OCI-LY7 (cell line): ENCODE results near the gene EXO5.

Experiments
- EZH2phosphoT487 ChIP-seq: fragments of 200-600 bp; sonication (generic); IDR thresholded peaks from 2 replicates; pipeline ENCODE4 v1.6.1; 2018; ENCODE audit warnings: low read depth, borderline replicate concordance, mild to moderate bottlenecking, mixed run types, antibody characterized with exemption, low read length, moderate library complexity, mixed read lengths
- TF ChIP-seq, protein P1 (sequence below): fragments of 200-600 bp; sonication (generic); conservative IDR thresholded peaks from 2 replicates; pipeline ENCODE4 v1.5.1; 2014; ENCODE audit warnings: mild to moderate bottlenecking, antibody characterized with exemption, low read length, moderate library complexity, mixed read lengths

DNA sequence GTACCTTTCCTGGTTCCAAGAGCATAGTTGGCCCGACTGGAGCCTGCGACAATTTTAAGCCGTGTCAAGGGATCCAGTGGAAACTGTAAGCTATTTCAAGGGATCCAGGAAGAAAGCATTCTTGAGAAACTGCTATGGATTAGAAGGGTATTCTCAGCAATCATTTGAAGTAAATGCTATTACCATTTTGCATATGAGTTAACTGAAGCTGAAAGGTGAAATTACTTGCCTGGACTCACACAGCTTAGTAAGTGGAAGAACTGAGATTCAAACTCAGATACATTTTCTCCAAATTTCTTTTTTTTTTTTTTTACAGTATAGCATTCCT, 23.5 kb downstream of the EXO5 start:
- TF ChIP-seq, protein P1, sequence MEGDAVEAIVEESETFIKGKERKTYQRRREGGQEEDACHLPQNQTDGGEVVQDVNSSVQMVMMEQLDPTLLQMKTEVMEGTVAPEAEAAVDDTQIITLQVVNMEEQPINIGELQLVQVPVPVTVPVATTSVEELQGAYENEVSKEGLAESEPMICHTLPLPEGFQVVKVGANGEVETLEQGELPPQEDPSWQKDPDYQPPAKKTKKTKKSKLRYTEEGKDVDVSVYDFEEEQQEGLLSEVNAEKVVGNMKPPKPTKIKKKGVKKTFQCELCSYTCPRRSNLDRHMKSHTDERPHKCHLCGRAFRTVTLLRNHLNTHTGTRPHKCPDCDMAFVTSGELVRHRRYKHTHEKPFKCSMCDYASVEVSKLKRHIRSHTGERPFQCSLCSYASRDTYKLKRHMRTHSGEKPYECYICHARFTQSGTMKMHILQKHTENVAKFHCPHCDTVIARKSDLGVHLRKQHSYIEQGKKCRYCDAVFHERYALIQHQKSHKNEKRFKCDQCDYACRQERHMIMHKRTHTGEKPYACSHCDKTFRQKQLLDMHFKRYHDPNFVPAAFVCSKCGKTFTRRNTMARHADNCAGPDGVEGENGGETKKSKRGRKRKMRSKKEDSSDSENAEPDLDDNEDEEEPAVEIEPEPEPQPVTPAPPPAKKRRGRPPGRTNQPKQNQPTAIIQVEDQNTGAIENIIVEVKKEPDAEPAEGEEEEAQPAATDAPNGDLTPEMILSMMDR, result no peak
- no peak for TF ChIP-seq EZH2phosphoT487
